Measurements from ENCODE around the gene HS3ST4. TPM values are rescaled to one million over a fixed set of nuclear protein-coding genes. Genes with fewer than 3 reads are reported as not detected.

Gene HS3ST4
- total and polyA plus RNA-seq, 10 of the 15 experiments (the other 5 are each of a cell fraction or from before 2014, with no cell fraction given) = 0.05 TPM; not detected in 9

GRCh38 chr16:26005336-26005735, 313.6 kb downstream of the HS3ST4 start (continued):
- TF ChIP-seq KLF5 (IDR thresholded peaks at IDR 0.05; ENCODE audit: partially characterized antibody) (no peak), CREM (IDR thresholded peaks at IDR 0.05; ENCODE audit: low read depth) (no peak), CEBPB (IDR thresholded peaks at IDR 0.05; ENCODE audit: borderline replicate concordance in 1 of 2, low read depth in 2 of 2, low read length in 2 of 2) (no peak)

GRCh38 chr16:26012376-26012775, 320.6 kb downstream of the HS3ST4 start:
- Histone ChIP-seq H3K4me1 (ENCODE audit: control insufficient read depth, insufficient read depth, low read length) (no peaks in the 10 kb centered on the region), H2AFZ (ENCODE audit: control insufficient read depth, low read depth, low read length) (no peak overlapping the region), H3K9ac (ENCODE audit: control insufficient read depth, insufficient read depth, low read length) (no peak overlapping the region), H3K9me3 (replicated peaks; ENCODE audit: control insufficient read depth, insufficient read depth, low read length) (no peaks in the 10 kb centered on the region; the same call in 2 of the 3 replicates), H3K36me3 (ENCODE audit: control insufficient read depth in 2 of 2, insufficient read depth in 2 of 2, low read length in 1 of 2) (no peaks in the 10 kb centered on the region), H3K4me3 (no peak overlapping the region), H3K27me3 (replicated peaks in 1 of 2; ENCODE audit: control insufficient read depth in 2 of 2, insufficient read depth in 2 of 2, low read length in 1 of 2) (no peaks in the 10 kb centered on the region), H3K27ac (ENCODE audit: control insufficient read depth, insufficient read depth) (no peak overlapping the region), H3K4me2 (ENCODE audit: control insufficient read depth, insufficient read depth) (no peak overlapping the region), H4K20me1 (ENCODE audit: control insufficient read depth, insufficient read depth) (no peaks in the 10 kb centered on the region), H3K79me2 (ENCODE audit: control insufficient read depth, insufficient read depth, low read length) (no peaks in the 10 kb centered on the region)
- 38% methylated on average over 1 of the region's 1 CpG for WGBS (ENCODE audit: insufficient coverage, insufficient replicate concordance, low lambda C conversion rate, missing lambda C conversion rate)
- in situ Hi-C loops (cut with MboI) (no loop called here), intact Hi-C loops (cut with micrococcal nuclease; ENCODE audit: unreplicated experiment) (no loop called here)
- FAIRE-seq = no peak
- ChIA-PET CTCF (no interaction called here), POLR2A (no interaction called here), RAD21 (ENCODE audit: unreplicated experiment) (no interaction called here), SMC1A (ENCODE audit: uncharacterized antibody, unreplicated experiment) (no interaction called here)
- no TSS peak for BruUV-seq (replicated peaks)
- no peak for DNase-seq (ENCODE audit: low read depth, low spot score)
- no peak for ATAC-seq
- TF ChIP-seq ZNF207 (IDR thresholded peaks at IDR 0.05; ENCODE audit: borderline replicate concordance) (no peak), NFIC (IDR thresholded peaks at IDR 0.05; ENCODE audit: low read depth, low read length) (no peak), RB1 (IDR thresholded peaks at IDR 0.05; ENCODE audit: borderline replicate concordance) (no peak), RAD51 (IDR thresholded peaks at IDR 0.05) (no peak), USF1 (IDR thresholded peaks at IDR 0.05; ENCODE audit: borderline replicate concordance, extremely low read length, insufficient read depth, low read depth, low read length) (no peak), FOXK2 (IDR thresholded peaks at IDR 0.05) (no peak), KDM1A (IDR thresholded peaks at IDR 0.05; ENCODE audit: borderline replicate concordance) (no peak), SIX5 (IDR thresholded peaks at IDR 0.05; ENCODE audit: low read depth, low read length, severe bottlenecking) (no peak), YBX1 (IDR thresholded peaks at IDR 0.05) (no peak), SKIL (IDR thresholded peaks at IDR 0.05; ENCODE audit: low read depth, poor library complexity, severe bottlenecking) (no peak)

All from GM12878 (cell line).